HEK293 (cell line): ENCODE results near the gene SLC5A10.

Experiments used
- CTCF ChIA-PET: fragments of 350-600 bp; formaldehyde crosslinking; extraction: SDS; loops from one replicate; lab custom pipeline; 2021; ENCODE audit warnings: antibody characterized with exemption; lab: Yijun Ruan, JAX
- POLR2A ChIA-PET: fragments of 300-600 bp; formaldehyde crosslinking; extraction: SDS; loops from one replicate; lab custom pipeline; 2020; ENCODE audit warnings: antibody characterized with exemption, inconsistent platforms; lab: Yijun Ruan, JAX
- H3K27ac ChIP-seq: fragments of 200-500 bp; sonication (Bioruptor generic); 2 replicates; pipeline ENCODE4 v1.5.1; 2014; ENCODE audit warnings: low read depth, low read length, control low read depth, inconsistent platforms; ENCODE audit errors: extremely low read depth
- H3K36me3 ChIP-seq, 2 experiments: fragments of 200-500 bp in 1 of 2; sonication (Bioruptor generic) in 1 of 2; 1 replicate in 1 of 2; 2 replicates in 1 of 2; pipeline ENCODE4 v1.5.1; 2014 to 2017; ENCODE audit warnings: inconsistent platforms in 2 of 2, low read length in 2 of 2; ENCODE audit not compliant: control insufficient read depth in 2 of 2, insufficient read depth in 1 of 2
- H3K4me1 ChIP-seq: fragments of 200-500 bp; sonication (Bioruptor generic); 2 replicates; pipeline ENCODE4 v1.5.1; 2014; ENCODE audit warnings: mild to moderate bottlenecking, low read length, inconsistent platforms; ENCODE audit not compliant: control insufficient read depth, insufficient read depth
- H3K4me3 ChIP-seq: 2 replicates; pipeline ENCODE4 v1.5.1; 2011; ENCODE audit warnings: low read depth, mild to moderate bottlenecking, control low read depth, low read length, moderate library complexity
- H3K9me3 ChIP-seq: fragments of 200-500 bp; sonication (Bioruptor generic); 2 replicates; pipeline ENCODE4 v1.5.1; 2014; ENCODE audit warnings: low read depth, low read length, inconsistent platforms; ENCODE audit not compliant: control insufficient read depth, insufficient read depth
- GLI4 ChIP-seq: fragments of 450-650 bp; formaldehyde crosslinking; IDR thresholded peaks from 2 replicates; pipeline ENCODE4 v1.5.1; 2016; ENCODE audit warnings: missing biosample characterization, missing genetic modification characterization
- KLF10 ChIP-seq: fragments of 450-650 bp; IDR thresholded peaks from 2 replicates; pipeline ENCODE4 v1.5.1; 2018; ENCODE audit warnings: missing biosample characterization, mild to moderate bottlenecking, missing genetic modification characterization
- PRDM2 ChIP-seq: fragments of 450-650 bp; formaldehyde crosslinking; IDR thresholded peaks from 2 replicates; pipeline ENCODE4 v1.5.1; 2016; ENCODE audit warnings: missing biosample characterization, missing genetic modification characterization, borderline replicate concordance
- SALL2 ChIP-seq: fragments of 450-650 bp; formaldehyde crosslinking; IDR thresholded peaks from 2 replicates; pipeline ENCODE4 v1.5.0; 2017; ENCODE audit warnings: missing biosample characterization, mild to moderate bottlenecking, missing genetic modification characterization, borderline replicate concordance
- SP3 ChIP-seq: fragments of 450-650 bp; formaldehyde crosslinking; IDR thresholded peaks from 2 replicates; pipeline ENCODE4 v1.5.1; 2016; ENCODE audit warnings: missing biosample characterization, missing genetic modification characterization
- TCF7L2 ChIP-seq: IDR thresholded peaks from 2 replicates; pipeline ENCODE4 v1.6.1; 2011; ENCODE audit warnings: low read depth, mild to moderate bottlenecking, inconsistent platforms, low read length, moderate library complexity, borderline replicate concordance
- ZEB2 ChIP-seq: fragments of 450-650 bp; formaldehyde crosslinking; IDR thresholded peaks from 2 replicates; pipeline ENCODE4 v1.5.1; 2016; ENCODE audit warnings: missing biosample characterization, missing genetic modification characterization
- ZFP3 ChIP-seq: fragments of 450-650 bp; formaldehyde crosslinking; IDR thresholded peaks from 2 replicates; pipeline ENCODE4 v1.5.1; 2016; ENCODE audit warnings: low read depth, missing biosample characterization, missing genetic modification characterization
- ZNF211 ChIP-seq: fragments of 450-650 bp; formaldehyde crosslinking; IDR thresholded peaks from 2 replicates; pipeline ENCODE4 v1.5.1; 2016; ENCODE audit warnings: low read depth, missing biosample characterization, missing genetic modification characterization
- ZNF324 ChIP-seq: fragments of 450-650 bp; formaldehyde crosslinking; IDR thresholded peaks from 2 replicates; pipeline ENCODE4 v1.5.1; 2016; ENCODE audit warnings: missing biosample characterization, missing genetic modification characterization
- ZNF354C ChIP-seq: fragments of 450-650 bp; formaldehyde crosslinking; IDR thresholded peaks from 2 replicates; pipeline ENCODE4 v1.5.1; 2016; ENCODE audit warnings: missing biosample characterization, missing genetic modification characterization, low read depth, borderline replicate concordance
- ZNF366 ChIP-seq: fragments of 450-650 bp; formaldehyde crosslinking; conservative IDR thresholded peaks from 2 replicates; pipeline ENCODE4 v1.5.1; 2016; ENCODE audit warnings: missing biosample characterization, missing genetic modification characterization
- ZNF529 ChIP-seq: fragments of 450-650 bp; formaldehyde crosslinking; IDR thresholded peaks from 2 replicates; pipeline ENCODE4 v1.5.1; 2017; ENCODE audit warnings: missing genetic modification characterization, missing biosample characterization; ENCODE audit not compliant: insufficient replicate concordance
- ZNF654 ChIP-seq: fragments of 450-650 bp; formaldehyde crosslinking; IDR thresholded peaks from 2 replicates; pipeline ENCODE4 v1.5.1; 2016; ENCODE audit warnings: low read depth, missing biosample characterization, missing genetic modification characterization
- ZNF658 ChIP-seq: fragments of 450-650 bp; formaldehyde crosslinking; IDR thresholded peaks from 2 replicates; pipeline ENCODE4; 2016; ENCODE audit warnings: missing biosample characterization, missing genetic modification characterization
- ZNF677 ChIP-seq: fragments of 450-650 bp; IDR thresholded peaks from 2 replicates; pipeline ENCODE4 v1.5.0; 2018; ENCODE audit warnings: missing biosample characterization, mild to moderate bottlenecking, missing genetic modification characterization, moderate library complexity
- ZNF843 ChIP-seq: fragments of 450-650 bp; formaldehyde crosslinking; IDR thresholded peaks from 2 replicates; pipeline ENCODE4 v1.5.1; 2016; ENCODE audit warnings: missing biosample characterization, missing genetic modification characterization
- ZXDB ChIP-seq: fragments of 450-650 bp; formaldehyde crosslinking; IDR thresholded peaks from 2 replicates; pipeline ENCODE4 v1.5.1; 2016; ENCODE audit warnings: missing biosample characterization, missing genetic modification characterization
- TF ChIP-seq, protein P1 (sequence below): fragments of 450-650 bp; formaldehyde crosslinking; IDR thresholded peaks from 2 replicates; pipeline ENCODE4 v1.5.1; 2017; ENCODE audit warnings: missing biosample characterization, missing genetic modification characterization
- TF ChIP-seq, protein P2 (sequence below): fragments of 450-650 bp; formaldehyde crosslinking; IDR thresholded peaks from 2 replicates; pipeline ENCODE4 v1.5.1; 2016; ENCODE audit warnings: missing biosample characterization, missing genetic modification characterization

The SLC5A10 gene

GRCh38 chr17:18975597-18975996 lies 23.6 kb downstream of the SLC5A10 start (continued):
- TF ChIP-seq PRDM2 = no peak
- TF ChIP-seq ZNF354C (tag by site-specific recombination) = no peak
- no peak for TF ChIP-seq SP3 (tag by site-specific recombination)
- TF ChIP-seq ZNF677 (tag by site-specific recombination) = no peak
- no peak for TF ChIP-seq ZFP3 (tag by site-specific recombination)
- TF ChIP-seq, all 188 proteins: peak for 0

DNA sequence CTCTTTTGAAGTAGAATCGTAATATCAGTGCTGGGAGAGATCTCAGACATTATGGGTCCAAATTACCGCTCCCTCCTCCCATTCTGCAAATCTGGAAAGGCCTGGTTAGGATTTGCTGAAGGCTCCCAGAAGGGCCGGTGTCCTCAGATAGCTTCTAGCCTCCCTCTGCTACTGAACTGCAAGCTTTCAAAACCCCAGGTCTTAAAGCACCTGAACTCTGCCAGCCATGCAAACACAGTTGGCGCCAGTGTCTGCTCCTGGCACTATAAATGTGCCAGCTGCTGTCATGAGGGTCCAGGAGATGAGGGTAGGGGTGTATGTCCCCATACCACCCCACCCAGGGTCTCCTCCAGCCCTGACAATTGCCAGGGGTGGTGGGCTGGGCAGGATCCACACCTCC lies 24.2 kb downstream of the SLC5A10 start:
- CTCF ChIA-PET = interaction anchor here (0.6 to 2.5 kb wide), 3 partner anchors 15 to 1990 kb away, joined by 3 to 10 read pairs (median 5); no protein-coding TSS in a partner anchor
- TF ChIP-seq KLF10 (tag by site-specific recombination) (no peak), ZNF843 (tag by site-specific recombination) (no peak), SALL2 (tag by site-specific recombination) (no peak), ZNF654 (tag by site-specific recombination) (no peak), ZEB2 (tag by site-specific recombination) (no peak), ZNF529 (tag by site-specific recombination) (no peak)
- no peaks in the 10 kb centered on the region for H3K9me3 ChIP-seq

GRCh38 chr17:18977021-18977420 lies 25.1 kb downstream of the SLC5A10 start:
- ChIA-PET POLR2A (no interaction called here), CTCF (interaction anchor here (3.9 kb wide), 1 partner anchor 16 kb away, joined by 15 read pairs; no protein-coding TSS in a partner anchor)
- TF ChIP-seq ZNF324 (tag by site-specific recombination) (no peak), GLI4 (no peak)
- Histone ChIP-seq H3K4me1 (peaks cover 6% of the 10 kb centered on the region), H3K27ac (no peak overlapping the region), H3K9me3 (no peaks in the 10 kb centered on the region), H3K36me3 (peaks cover 0 to 65% of the 10 kb centered on the region in 2 experiments; a peak in 2 of 3 replicates), H3K4me3 (no peak overlapping the region)

More for the DNA sequence above, 24.2 kb downstream of the SLC5A10 start:
- Histone ChIP-seq H3K4me3 (no peak overlapping the region), H3K36me3 (peaks cover 0 to 73% of the 10 kb centered on the region in 2 experiments; a peak in 2 of 3 replicates), H3K4me1 (no peaks in the 10 kb centered on the region), H3K27ac (no peak overlapping the region)
- POLR2A ChIA-PET = interaction anchor here (0.9 kb wide), 1 partner anchor 28 kb away, joined by 3 read pairs; the partner anchor contains the start of gene FAM83G

- peaks cover 0 to 63% of the 10 kb centered on the region in 2 experiments; a peak in 2 of 3 replicates for H3K36me3 ChIP-seq
- no peak overlapping the region for H3K27ac ChIP-seq
- CTCF ChIA-PET = interaction anchor here (3.9 kb wide), 1 partner anchor 17 kb away, joined by 15 read pairs; no protein-coding TSS in a partner anchor
- TF ChIP-seq ZNF366 (no peak), ZNF211 (tag by site-specific recombination) (no peak), TCF7L2 (no peak), ZXDB (tag by site-specific recombination) (no peak), ZNF658 (no peak)
- TF ChIP-seq, protein P1, sequence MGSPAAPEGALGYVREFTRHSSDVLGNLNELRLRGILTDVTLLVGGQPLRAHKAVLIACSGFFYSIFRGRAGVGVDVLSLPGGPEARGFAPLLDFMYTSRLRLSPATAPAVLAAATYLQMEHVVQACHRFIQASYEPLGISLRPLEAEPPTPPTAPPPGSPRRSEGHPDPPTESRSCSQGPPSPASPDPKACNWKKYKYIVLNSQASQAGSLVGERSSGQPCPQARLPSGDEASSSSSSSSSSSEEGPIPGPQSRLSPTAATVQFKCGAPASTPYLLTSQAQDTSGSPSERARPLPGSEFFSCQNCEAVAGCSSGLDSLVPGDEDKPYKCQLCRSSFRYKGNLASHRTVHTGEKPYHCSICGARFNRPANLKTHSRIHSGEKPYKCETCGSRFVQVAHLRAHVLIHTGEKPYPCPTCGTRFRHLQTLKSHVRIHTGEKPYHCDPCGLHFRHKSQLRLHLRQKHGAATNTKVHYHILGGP = no peak
- TF ChIP-seq, protein P2, sequence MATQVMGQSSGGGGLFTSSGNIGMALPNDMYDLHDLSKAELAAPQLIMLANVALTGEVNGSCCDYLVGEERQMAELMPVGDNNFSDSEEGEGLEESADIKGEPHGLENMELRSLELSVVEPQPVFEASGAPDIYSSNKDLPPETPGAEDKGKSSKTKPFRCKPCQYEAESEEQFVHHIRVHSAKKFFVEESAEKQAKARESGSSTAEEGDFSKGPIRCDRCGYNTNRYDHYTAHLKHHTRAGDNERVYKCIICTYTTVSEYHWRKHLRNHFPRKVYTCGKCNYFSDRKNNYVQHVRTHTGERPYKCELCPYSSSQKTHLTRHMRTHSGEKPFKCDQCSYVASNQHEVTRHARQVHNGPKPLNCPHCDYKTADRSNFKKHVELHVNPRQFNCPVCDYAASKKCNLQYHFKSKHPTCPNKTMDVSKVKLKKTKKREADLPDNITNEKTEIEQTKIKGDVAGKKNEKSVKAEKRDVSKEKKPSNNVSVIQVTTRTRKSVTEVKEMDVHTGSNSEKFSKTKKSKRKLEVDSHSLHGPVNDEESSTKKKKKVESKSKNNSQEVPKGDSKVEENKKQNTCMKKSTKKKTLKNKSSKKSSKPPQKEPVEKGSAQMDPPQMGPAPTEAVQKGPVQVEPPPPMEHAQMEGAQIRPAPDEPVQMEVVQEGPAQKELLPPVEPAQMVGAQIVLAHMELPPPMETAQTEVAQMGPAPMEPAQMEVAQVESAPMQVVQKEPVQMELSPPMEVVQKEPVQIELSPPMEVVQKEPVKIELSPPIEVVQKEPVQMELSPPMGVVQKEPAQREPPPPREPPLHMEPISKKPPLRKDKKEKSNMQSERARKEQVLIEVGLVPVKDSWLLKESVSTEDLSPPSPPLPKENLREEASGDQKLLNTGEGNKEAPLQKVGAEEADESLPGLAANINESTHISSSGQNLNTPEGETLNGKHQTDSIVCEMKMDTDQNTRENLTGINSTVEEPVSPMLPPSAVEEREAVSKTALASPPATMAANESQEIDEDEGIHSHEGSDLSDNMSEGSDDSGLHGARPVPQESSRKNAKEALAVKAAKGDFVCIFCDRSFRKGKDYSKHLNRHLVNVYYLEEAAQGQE (tag by site-specific recombination) = no peak
Observed at GRCh38 chr17:18977646-18978045, 25.7 kb downstream of the SLC5A10 start.

More at GRCh38 chr17:18977646-18978045, 25.7 kb downstream of the SLC5A10 start:
- H3K4me1 ChIP-seq = peaks cover 11% of the 10 kb centered on the region
- no peak overlapping the region for H3K4me3 ChIP-seq
- POLR2A ChIA-PET = no interaction called here
- H3K9me3 ChIP-seq = no peaks in the 10 kb centered on the region
